NK-92 treated with Interleukin-12 subunit alpha and Interleukin-12 subunit beta, amount 100 ng/mL, for 24 hours (cell line): Measurements from ENCODE around the gene MOSPD3.

Experiments used
- DNase-seq: peaks from one replicate; lab custom pipeline; 2025; lab: John Stamatoyannopoulos, UW

MOSPD3 gene

DNA sequence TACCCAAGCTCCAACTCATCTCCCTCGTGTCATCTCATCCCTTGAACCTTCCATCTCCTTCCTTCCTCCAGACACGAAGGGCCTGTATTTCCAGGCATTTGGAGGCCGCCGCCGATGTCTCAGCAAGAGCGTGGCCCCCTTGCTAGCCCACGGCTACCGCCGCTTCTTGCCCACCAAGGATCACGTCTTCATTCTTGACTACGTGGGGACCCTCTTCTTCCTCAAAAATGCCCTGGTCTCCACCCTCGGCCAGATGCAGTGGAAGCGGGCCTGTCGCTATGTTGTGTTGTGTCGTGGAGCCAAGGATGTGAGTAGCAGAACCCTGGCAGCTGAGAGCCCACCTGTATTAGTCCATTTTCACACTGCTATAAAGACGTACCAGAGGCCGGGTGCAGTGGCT, 20.7 kb upstream of the MOSPD3 start:
- DNase-seq, result no peak

- no peak for DNase-seq
Observed at GRCh38 chr7:100595188-100595587, 17.2 kb upstream of the MOSPD3 start.

GRCh38 chr7:100598425-100598824, 13.9 kb upstream of the MOSPD3 start:
- DNase-seq, result no peak

DNA sequence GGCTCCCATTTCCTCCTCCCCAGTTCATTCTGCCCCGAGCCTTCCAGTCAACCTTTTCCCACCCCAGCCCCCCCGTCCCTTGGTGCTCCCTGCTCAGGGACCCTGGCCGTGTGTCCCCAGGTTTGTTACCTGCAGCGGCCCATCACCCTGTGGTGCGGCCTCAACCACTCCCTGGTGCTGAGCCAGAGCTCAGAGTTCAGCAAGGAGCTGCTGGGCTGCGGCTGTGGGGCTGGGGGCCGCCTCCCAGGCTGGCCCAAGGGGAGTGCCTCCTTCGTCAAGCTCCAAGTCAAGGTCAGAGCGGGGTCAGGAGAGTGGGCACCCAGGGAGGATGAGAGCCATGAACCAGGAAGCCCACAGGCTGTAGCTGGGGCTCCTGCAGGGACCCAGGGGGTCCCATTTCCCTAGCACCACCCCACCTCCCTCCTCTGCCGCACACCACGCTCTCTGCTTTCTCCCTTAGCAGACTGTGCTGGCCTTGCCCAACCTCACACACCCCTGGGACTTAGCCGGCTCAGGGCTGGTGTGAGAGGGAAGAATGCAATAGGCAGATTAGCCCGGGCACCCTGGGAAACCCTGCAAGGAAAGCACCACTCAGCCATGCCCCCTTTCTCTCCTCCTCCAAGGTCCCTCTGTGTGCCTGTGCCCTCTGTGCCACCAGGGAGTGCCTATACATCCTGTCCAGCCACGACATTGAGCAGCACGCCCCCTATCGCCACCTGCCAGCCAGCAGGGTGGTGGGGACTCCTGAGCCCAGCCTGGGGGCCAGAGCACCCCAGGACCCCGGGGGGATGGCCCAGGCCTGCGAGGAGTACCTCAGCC, 12.2 kb upstream of the MOSPD3 start:
- no peak for DNase-seq

- no peak for DNase-seq
Observed at GRCh38 chr7:100600730-100601038, 11.7 kb upstream of the MOSPD3 start.

GRCh38 chr7:100602889-100603725, 9.2 kb upstream of the MOSPD3 start:
- no peak for DNase-seq

GRCh38 chr7:100603726-100604027, 8.7 kb upstream of the MOSPD3 start:
- no peak for DNase-seq

DNA sequence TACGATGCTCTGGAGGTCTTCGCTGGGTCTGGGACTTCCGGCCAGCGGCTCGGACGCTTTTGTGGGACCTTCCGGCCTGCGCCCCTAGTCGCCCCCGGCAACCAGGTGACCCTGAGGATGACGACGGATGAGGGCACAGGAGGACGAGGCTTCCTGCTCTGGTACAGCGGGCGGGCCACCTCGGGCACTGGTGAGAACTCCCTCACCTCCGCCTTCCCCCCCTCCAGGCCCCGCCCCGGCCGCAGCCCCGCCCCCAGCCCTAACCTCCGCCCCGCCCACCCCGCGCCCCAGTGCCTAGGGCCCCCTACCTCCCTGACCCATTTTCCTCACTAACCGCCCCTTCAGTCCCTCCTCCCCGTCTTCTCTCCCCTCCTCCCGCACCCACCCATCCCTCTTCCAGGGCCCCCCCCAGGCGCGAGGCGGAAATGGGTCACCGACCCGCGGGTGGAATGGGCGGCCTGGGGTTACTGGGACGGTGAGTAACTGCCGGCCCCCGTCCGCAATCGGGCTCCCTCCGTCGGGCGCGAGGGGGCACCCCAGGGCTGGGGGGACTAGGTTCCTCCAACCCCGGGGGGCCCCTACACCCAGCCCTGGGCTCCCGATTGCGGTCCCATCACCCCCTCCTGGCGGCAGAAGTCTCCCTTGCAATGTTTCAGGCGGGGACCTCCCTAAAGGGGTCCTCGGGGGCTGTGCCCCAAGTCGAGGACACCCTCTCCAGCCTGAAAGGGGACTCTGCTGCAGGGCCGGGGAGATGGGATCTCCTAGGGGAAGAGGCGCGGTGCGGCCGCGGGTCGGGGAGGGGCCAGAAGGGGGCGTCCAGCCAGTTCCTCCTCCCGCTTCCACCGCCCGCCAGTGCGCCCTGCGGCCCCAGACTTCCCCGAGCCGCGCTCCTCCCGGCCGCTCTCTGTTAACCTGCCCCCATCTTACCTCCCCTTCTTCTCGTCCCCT, 8.0 kb upstream of the MOSPD3 start:
- peak; percentile 97 for DNase-seq

DNA sequence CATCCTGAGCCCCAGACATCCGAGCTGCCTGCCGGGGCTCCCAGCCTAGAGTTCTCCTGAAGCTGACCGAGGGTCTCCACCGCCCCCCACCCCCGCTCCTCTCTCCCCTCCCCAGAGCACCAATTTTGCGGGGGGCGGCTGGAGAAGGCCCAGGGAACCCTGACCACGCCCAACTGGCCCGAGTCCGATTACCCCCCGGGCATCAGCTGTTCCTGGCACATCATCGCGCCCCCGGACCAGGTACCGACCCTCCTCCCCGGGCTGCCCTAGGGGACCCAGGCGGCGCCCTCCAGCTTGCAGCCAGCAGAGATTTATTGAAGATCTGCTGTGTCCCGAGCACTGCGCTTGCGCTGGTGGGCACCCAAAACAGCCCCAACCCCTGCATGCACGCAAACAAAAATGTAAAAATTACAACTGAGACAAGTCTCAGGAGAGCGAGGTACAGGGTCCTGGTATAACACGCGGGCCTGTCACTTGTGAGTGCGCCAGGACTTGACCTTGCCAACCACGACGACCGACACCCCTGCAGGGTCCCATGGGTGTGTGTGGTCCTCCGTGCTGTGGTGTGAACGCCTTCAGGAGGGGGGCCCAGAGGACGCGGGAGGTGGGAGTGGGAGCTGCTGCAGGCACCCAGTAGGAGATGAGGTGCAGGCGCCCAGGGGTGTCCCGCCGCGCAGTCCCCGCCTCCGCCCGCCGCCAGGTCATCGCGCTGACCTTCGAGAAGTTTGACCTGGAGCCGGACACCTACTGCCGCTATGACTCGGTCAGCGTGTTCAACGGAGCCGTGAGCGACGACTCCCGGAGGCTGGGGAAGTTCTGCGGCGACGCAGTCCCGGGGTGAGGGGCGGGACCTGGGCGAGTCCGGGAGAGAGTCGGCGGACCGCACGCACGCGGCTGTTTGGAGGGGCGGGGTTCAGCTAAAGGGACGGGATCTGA, 7.1 kb upstream of the MOSPD3 start:
- no peak for DNase-seq

DNA sequence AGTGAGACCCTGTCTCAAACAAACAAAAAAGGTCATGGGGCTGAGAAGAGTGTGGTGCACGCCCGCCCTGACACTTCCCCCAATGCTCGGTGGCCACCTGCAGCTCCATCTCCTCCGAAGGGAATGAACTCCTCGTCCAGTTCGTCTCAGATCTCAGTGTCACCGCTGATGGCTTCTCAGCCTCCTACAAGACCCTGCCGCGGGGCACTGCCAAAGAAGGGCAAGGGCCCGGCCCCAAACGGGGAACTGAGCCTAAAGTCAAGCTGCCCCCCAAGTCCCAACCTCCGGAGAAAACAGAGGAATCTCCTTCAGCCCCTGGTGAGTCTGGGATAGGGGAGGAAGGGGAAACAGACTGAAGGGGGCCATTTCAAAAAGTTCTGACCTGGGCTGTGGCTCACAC, 6.0 kb upstream of the MOSPD3 start:
- DNase-seq, result no peak

- DNase-seq, result no peak
Observed at GRCh38 chr7:100607111-100607510, 5.2 kb upstream of the MOSPD3 start.

DNA sequence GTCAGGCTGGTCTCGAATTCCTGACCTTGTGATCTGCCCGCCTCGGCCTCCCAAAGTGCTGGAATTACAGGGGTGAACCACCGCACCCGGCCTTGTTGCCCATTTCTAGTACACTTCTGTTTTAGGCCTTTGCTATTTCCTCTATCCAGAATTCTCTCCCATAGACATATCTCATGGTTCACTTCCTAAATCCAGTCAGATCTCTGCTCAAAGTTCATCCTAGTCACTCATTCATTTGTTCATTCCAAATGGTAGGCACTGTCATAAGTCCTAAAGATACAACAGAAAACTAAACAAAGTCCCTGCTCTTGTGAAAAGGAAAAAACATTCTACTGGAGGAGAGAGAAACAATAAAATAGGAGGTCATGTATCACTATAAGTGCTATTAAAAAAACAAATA, 2.4 kb upstream of the MOSPD3 start:
- no peak for DNase-seq

DNA sequence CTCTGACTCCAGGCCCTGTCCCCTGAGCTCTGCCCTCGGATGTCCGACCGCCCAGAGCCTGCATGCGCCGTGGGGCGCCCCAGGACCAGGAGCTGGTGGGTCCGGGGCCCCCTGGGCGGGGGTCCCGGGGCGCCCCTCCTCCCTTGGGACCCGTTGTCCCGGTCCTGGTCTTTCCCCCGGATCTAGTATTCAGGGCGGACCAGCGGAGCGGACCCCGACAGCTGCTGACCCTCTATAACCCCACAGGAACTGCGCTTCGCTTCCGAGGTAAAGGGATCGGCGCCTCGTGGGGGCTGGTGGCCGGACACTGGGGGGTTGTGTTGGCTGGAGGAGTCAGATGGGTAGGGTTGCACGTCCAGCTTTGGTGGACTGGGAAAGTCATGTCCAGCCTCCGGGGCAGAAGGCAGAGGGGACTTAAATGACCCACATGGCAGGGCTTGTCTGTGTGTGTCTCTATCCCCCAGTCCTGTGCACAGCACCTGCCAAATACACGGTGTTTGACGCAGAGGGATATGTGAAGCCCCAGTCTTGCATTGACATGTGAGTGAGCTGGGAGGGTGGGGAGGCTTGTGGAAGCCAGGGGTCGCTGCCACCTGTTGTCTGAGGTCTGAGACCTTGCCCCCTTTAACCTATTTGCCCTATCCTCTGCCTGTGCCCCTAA, 520 bp downstream of the MOSPD3 start:
- DNase-seq, result no peak

GRCh38 chr7:100613412-100614175, 1.3 kb downstream of the MOSPD3 start:
- no peak for DNase-seq

DNA sequence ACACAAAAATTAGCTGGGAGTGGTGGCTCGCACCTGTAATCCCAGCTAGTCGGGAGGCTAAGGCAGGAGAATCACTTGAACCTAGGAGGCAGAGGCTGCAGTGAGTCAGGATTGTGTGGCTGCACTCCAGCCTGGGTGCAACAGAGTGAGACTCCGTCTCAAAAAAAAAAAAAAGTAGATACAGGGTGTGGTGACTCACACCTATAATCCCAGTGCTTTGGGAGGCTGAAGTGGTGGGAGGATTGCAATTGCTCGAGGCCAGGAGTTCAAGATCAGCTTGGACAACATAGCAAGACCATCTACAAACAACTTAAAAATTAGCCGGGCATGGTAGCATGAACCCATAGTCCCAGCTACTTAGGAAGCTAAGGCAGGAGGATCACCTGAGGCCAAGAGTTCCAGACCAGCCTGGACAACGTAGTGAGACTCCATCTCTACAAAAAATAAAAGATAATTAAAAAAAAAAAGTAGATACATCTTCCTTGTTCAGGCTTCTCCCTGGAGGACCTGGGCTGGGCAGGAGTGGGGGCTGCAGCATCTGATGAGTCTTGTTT, 2.0 kb downstream of the MOSPD3 start:
- DNase-seq, result no peak

GRCh38 chr7:100620239-100620638, 7.9 kb downstream of the MOSPD3 start:
- DNase-seq, result no peak

DNA sequence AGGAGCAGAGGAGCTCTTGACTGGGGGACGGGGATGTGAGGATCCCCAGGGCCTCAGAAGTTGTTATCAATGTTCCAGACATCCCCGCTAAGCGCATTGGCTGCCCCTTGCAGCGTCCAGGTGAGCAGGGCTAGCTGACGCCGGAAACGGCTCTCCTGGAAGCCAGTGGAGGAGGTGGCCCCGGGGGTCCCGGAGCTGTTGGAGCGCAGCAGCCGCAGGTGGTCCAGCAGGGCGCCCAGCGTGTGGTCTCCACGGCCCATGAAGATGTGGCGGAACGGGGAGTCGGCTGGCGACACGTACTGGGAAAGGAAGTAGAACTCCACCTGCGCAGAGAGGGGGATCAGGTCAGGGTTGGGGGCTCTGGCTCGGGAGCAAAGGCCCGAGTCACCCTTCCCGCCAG, 8.5 kb downstream of the MOSPD3 start:
- DNase-seq, result no peak

DNA sequence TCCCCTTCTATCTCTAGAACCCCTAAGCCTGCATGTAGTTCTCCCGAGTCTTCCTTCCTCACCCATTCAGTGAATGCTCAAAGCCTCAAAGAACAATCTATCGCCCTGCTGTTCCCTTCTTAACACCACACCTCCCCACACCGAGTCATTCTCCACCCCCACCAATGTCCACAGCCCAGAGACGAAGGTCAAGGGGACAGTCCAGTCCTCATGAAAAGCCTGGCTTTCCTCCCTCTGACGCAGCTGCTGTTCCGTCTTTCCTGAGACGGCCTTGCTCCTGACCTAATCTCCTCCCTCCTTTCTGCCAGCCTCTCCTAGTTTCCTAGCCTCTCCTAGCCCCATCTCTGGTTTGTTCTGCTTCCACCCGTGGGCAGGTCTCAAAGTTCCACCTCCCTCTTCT, 9.2 kb downstream of the MOSPD3 start:
- DNase-seq, result no peak

DNA sequence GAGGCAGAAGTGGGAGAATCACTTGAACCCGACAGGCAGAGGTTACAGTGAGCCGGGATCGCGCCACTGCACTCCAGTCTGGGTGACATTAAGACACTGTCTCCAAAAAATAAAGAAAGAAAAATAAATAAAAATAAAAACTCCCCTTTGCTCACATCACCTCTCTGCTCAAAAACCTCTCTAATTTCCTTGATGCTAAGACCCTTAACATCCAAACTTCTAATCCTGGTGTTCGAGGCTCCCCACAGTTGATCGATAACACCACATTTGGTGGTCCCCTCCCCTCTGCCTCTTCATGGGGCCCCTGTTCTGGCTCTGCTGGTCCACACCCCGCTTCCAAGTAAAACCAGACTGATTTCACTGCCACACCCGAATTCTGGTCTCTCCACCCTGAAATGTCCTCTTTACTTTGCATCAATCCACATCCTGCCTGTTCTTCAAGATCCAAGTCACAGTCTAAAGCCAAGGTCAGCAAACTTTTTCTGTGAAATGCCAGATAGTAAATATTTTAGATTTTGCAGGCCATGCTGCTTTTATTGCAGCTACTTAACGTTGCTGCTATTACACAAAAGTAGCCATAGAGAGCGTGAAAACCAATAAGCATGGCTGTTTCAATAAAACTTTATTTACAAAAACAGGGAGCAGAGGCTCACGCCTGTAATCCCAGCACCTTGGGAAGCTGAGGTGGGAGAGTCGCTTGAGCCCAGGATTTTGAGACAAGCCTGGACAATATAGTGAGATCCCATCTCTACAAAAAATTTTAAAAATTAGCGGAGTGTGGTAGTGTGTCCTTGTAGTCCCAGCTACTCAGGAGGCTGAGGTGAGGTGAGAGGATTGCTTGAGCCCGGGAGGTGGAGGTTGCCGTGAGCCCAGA, 11.8 kb downstream of the MOSPD3 start:
- DNase-seq, result no peak
